ENCODE measurements around the gene KCTD11.

KCTD11 gene

DNA sequence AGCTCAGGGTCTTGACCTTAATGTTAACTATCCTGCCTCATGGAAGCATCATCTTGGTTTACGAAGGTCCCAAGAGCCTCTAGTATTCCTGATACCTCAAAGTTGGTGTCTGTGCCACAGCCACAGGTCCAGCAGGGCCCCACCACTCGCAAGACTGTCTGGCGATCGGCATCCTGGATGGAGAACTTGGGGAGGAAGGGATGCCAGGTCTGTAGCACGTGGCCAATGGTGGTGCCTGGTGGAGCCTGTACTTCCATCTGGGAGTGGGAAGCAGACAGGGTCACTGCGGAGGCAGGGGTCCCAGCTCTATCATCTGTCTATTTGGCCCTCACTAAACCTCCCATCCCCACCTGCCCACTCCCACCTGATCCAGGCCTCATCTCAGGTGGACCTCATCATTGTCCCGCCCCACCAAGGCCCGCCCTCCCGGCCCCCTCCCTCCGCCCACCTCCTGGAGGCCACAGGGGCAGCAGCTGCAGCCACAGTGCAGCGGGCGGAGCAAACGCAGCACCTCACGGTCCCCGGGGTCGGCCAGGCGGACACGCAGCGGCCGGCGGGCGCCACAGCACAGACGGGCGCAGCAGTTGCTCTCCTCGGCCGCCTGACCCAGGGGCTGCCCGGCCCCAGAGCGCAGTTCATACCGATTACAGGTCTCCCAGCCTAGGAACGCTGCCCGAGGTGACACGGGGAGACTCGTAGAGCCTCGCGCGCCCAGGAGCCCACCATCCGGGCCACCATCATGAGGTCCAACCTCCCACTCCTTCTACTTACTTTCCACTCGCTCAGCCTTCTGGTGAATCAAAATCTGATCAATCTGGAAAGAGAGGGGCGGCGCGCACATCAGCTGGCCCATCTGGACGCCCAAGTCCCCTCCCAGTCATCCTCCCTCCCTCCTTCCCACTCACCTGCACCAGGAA is 41.0 kb downstream of the KCTD11 start:
- Histone ChIP-seq H3K4me3 (peak overlapping the region; percentile 59 to 90 (median 65)), H3K27ac (peak overlapping the region in 19 of 21 experiments; percentile 76 to 97 (median 90))

DNA sequence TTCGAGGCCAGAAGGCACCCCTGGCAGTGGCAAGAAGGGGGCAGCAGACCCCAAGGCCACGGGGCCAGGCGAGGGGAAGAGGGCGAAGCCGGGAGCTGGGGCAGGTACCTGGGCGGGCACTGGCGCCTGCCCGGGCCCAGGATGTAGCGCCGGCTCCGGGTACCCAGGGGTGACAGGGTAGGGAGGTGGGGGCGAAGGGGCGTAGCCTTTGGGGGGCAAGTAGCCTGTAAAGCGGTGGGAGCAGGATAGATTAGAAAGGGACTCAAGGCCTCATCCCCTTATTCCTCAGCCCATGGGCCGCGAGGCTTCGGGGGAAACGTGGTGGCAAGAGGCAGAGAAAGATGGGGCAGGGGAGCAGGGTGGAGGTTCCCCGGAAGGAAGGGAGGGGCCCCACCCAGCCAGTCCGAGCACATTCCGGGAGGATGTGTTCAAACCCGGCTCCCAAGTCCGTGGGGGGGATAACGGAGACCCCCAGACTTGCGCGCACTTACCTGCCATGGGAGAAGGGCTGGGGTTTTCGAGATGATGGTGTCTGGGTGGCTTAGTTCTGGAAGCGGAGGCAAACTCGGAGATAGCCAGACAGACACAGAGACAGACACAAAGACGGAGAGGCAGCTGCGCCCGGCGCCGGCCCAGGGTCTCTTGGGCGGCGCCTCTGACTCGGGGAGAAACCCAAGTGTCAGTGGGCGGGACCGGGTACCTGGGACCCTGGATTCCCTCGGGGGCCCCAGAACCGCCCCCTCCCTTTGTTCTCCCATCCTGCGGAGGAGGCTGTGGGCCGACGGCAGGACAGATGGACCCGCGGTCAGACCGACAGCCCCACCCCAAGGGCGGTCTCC is 41.9 kb downstream of the KCTD11 start:
- Histone ChIP-seq H3K27ac (peak overlapping the region; percentile 76 to 97 (median 90)), H3K4me3 (peak overlapping the region; percentile 59 to 90 (median 65))

DNA sequence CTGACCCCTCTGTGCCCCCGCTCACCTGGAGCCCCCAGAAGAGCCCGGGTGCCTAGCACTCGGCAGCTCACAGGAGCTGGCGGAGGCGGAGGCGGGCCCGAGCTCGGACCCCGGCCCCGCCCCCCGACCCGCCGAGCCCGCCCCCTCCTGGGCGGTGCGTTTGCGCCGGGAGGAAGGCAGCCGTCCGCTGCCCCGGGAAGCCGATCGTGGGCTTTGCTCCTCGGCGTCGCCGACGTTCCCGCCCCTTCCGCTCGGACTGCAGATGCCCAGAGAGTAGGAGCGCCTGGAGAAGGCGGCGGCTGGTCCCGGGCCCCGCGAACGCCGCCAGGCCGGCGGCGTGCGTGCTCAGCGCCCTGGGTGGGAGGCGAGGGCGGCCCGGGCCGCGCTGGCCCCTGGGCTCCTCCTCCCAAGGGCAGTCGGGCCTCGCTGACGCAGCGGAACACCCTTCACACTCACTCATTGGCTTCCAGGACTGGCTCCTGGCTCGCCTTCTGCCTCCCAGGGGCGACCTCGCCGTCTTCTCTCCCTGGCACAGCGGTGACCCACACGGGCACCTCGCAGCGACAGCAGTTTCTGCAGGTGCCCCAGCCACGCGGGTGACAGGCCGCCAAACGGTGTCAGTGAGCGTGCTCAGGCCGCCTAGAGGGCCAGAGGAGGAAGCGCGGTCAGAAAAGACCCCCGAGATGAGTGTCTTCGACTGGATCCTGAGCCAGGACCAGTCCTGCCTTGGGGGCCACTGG is 42.7 kb downstream of the KCTD11 start, which contains the start of gene PLSCR3:
PLSCR3 (minus strand) TSS at position 74 of the 740 bp plus-strand sequence. CDS start 415 bp downstream, outside the sequence.
- Histone ChIP-seq H3K4me3 (peak within 1 kb of the TSS; percentile 59 to 90 (median 65)), H3K27ac (peak within 1 kb of the TSS; percentile 76 to 97 (median 90))

DNA sequence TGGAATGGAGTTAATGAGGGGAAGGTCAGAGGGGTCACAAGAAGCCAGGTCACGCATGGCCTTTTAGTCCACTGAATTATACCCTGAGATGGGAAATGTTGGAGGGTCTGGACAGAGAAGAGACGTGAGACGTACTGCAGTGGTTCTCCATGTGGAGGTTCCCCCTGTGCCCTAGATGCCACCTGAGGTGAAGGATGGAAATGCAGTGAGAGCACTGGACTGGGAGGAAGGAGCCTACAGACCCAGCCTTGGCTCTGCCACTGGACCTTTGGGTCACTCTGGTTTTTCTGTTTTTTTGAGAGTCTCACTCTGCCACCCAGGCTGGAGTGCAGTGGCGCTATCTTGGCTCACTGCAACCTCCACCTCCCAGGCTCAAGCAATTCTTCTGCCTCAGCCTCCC is 44.2 kb downstream of the KCTD11 start:
- H3K27ac ChIP-seq, result no peak overlapping the region
- no peak overlapping the region for H3K4me3 ChIP-seq

DNA sequence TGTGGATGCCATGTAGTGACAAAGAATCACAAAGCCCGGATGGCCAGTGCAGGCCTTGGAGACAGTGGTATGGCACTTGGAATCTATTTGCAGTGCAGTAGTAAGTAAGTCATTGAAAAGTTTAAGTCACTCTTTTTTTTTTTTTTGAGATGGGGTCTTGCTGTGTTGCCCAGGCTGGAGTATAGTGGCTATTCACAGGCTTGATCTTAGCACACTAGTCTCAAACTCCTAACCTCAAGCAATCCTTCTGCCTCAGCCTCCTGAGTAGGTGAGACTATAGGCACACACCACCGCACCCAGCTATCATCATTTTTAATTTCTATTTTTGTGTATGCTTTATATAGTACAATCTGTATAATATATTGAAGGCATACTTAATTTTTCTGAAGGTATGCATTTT is 46.6 kb downstream of the KCTD11 start:
- Histone ChIP-seq H3K27ac (no peak overlapping the region), H3K4me3 (no peak overlapping the region)

DNA sequence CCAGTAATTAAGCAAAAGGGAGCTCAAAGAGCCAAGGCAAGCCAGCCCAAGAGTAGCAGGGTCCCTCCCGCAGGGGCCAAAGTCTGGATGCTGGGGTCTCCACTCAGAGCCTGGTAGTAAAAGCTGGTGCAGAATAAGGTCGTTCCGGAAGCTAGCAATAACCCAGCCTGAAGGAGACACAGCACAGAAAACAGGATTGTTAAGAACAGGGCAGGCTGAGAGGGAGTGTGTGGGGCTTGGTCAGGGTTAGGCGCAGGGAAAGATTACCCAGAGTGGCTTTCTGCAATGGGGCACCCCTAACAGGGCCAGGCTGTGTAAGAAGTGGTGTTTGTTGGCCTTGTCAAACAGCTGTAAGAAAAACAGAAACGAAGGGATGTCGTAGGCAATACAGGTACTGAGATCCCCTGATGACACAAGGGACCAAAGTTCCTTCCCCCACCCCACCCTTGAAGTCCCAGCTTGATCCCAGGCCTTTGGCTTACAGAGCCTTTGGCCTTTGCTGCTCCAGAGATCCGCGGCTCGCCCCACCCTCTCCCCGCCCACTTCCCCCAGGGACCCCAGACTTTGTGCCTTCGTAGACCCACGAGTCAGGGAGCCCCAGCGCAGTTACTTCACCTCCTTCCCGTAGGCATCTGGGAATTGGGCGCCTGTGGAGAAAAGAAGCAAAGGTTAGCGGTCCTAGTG is 51.2 kb downstream of the KCTD11 start:
- Histone ChIP-seq H3K27ac (peak overlapping the region in 20 of 21 experiments; percentile 60 to 93 (median 85)), H3K4me3 (peak overlapping the region; percentile 46 to 72 (median 60))

DNA sequence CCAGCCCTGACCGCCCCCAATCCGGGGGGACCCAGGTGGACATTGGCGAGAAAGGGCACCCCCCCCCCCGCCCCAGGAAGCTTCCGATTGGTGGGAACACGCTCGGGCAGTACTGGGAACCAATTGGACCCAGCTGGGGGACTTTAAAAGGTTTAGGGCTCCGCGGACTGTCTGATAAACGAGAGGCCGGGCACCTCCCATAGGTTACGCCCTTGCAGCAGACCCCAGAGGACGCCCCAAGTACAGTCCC is 51.7 kb downstream of the KCTD11 start:
- Histone ChIP-seq H3K4me3 (peak overlapping the region; percentile 46 to 72 (median 60)), H3K27ac (peak overlapping the region in 20 of 21 experiments; percentile 60 to 93 (median 85))

DNA sequence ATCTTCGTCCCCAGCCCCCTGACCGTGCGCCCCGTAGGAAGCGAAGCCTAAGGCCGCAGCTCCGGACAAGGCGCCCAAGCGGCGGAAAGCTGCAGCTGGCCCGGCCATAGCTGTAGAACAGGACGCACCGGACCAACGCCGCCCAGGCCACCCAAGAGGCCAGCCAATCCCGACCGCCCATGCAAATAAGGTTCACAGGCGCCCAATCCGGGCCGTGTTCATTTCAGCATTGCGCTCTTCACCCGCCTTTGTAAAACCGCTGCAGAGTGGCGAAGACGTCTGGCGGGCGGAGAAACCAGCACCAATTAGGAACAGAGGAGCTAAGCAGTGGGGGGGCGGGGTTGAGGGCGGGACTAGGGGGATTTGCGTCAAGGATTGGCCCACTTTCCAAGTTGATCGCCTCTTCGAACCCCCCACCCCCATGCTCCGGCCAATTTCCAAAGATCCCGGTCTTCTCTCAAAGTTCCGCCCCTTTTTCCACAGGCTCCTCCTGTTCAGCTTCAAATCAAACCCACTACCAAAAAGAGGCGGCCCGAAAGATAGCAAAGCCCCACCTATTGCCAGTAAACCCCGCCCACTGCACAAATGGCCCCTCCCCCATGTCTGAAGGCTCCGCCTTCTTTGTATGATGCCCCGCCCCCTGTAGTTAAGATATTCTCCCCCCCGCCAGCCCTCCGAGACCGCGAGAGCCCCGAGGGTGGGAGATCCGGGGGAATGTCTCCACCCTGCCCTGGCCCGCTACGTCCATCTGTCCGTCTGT is 52.2 kb downstream of the KCTD11 start, which contains the start of gene TMEM256:
TMEM256 (minus strand) TSS at position 121 of the 760 bp plus-strand sequence; CDS start at position 108, 13 bp downstream.
- Histone ChIP-seq H3K4me3 (peak within 1 kb of the TSS; percentile 46 to 72 (median 60)), H3K27ac (peak within 1 kb of the TSS; percentile 60 to 94 (median 85))
